ENCODE measurements around the gene STPG3.

Gene STPG3

GRCh38 chr9:137272241-137273094, 21.4 kb downstream of the STPG3 start:
- Histone ChIP-seq H2AFZ (ENCODE audit: low read length) (no peak overlapping the region), H3F3A (ENCODE audit: insufficient read depth, low read length) (no peaks in the 10 kb centered on the region), H3K4me1 (ENCODE audit: insufficient read depth, low read length, severe bottlenecking) (peaks cover 75% of the 10 kb centered on the region), H3K27me3 (ENCODE audit: insufficient read depth, low read length) (no peaks in the 10 kb centered on the region), H3K4me3 (ENCODE audit: low read depth, low read length, poor library complexity, severe bottlenecking) (no peak overlapping the region), H4K20me1 (ENCODE audit: insufficient read depth, low read length) (no peaks in the 10 kb centered on the region), H3K4me2 (ENCODE audit: low read length) (no peak overlapping the region), H3K36me3 (ENCODE audit: insufficient read depth, low read length) (peaks cover 39% of the 10 kb centered on the region), H3K9ac (ENCODE audit: low read length) (no peak overlapping the region), H3K27ac (ENCODE audit: low read depth, low read length, poor library complexity, severe bottlenecking) (no peak overlapping the region), H3K9me2 (ENCODE audit: low read depth, low read length) (no peaks in the 10 kb centered on the region), H3K9me3 (ENCODE audit: low read length) (no peaks in the 10 kb centered on the region), H3K79me2 (ENCODE audit: insufficient read depth, low read length) (no peaks in the 10 kb centered on the region)
- no peak for TF ChIP-seq CTCF (IDR thresholded peaks at IDR 0.05; ENCODE audit: low read length)
- TF ChIP-seq EZH2 (IDR thresholded peaks at IDR 0.05; ENCODE audit: borderline replicate concordance, low read length) = no peak

- H3K9me2 ChIP-seq (ENCODE audit: low read depth, low read length) = no peaks in the 10 kb centered on the region
- TF ChIP-seq CTCF (IDR thresholded peaks at IDR 0.05; ENCODE audit: low read length) = no peak
- no peak for TF ChIP-seq EZH2 (IDR thresholded peaks at IDR 0.05; ENCODE audit: borderline replicate concordance, low read length)
- H2AFZ ChIP-seq (ENCODE audit: low read length) = no peak overlapping the region
- no peaks in the 10 kb centered on the region for H3F3A ChIP-seq (ENCODE audit: insufficient read depth, low read length)
- H3K36me3 ChIP-seq (ENCODE audit: insufficient read depth, low read length) = peaks cover 34% of the 10 kb centered on the region
- no peaks in the 10 kb centered on the region for H4K20me1 ChIP-seq (ENCODE audit: insufficient read depth, low read length)
- H3K4me1 ChIP-seq (ENCODE audit: insufficient read depth, low read length, severe bottlenecking) = peaks cover 75% of the 10 kb centered on the region
- no peak overlapping the region for H3K4me3 ChIP-seq (ENCODE audit: low read depth, low read length, poor library complexity, severe bottlenecking)
- H3K27me3 ChIP-seq (ENCODE audit: insufficient read depth, low read length) = no peaks in the 10 kb centered on the region
- H3K79me2 ChIP-seq (ENCODE audit: insufficient read depth, low read length) = no peaks in the 10 kb centered on the region
- H3K9ac ChIP-seq (ENCODE audit: low read length) = no peak overlapping the region
- H3K4me2 ChIP-seq (ENCODE audit: low read length) = no peak overlapping the region
- no peaks in the 10 kb centered on the region for H3K9me3 ChIP-seq (ENCODE audit: low read length)
- H3K27ac ChIP-seq (ENCODE audit: low read depth, low read length, poor library complexity, severe bottlenecking) = no peak overlapping the region
These were observed 22.0 kb downstream of the STPG3 start for GRCh38 chr9:137273095-137273490.

- Histone ChIP-seq H3K27ac (ENCODE audit: low read depth, low read length, poor library complexity, severe bottlenecking) (peak overlapping the region; percentile 83), H4K20me1 (ENCODE audit: insufficient read depth, low read length) (no peaks in the 10 kb centered on the region), H3K4me2 (ENCODE audit: low read length) (peak overlapping the region; percentile 16; the same call in 1 of the 2 replicates), H2AFZ (ENCODE audit: low read length) (no peak overlapping the region), H3F3A (ENCODE audit: insufficient read depth, low read length) (no peaks in the 10 kb centered on the region), H3K9me2 (ENCODE audit: low read depth, low read length) (no peaks in the 10 kb centered on the region), H3K27me3 (ENCODE audit: insufficient read depth, low read length) (no peaks in the 10 kb centered on the region), H3K79me2 (ENCODE audit: insufficient read depth, low read length) (no peaks in the 10 kb centered on the region), H3K4me1 (ENCODE audit: insufficient read depth, low read length, severe bottlenecking) (peaks cover 72% of the 10 kb centered on the region), H3K36me3 (ENCODE audit: insufficient read depth, low read length) (peaks cover 30% of the 10 kb centered on the region), H3K9me3 (ENCODE audit: low read length) (no peaks in the 10 kb centered on the region), H3K9ac (ENCODE audit: low read length) (peak overlapping the region; percentile 12; the same call in 1 of the 2 replicates), H3K4me3 (ENCODE audit: low read depth, low read length, poor library complexity, severe bottlenecking) (no peak overlapping the region)
- TF ChIP-seq EZH2 (IDR thresholded peaks at IDR 0.05; ENCODE audit: borderline replicate concordance, low read length) = no peak
- no peak for TF ChIP-seq CTCF (IDR thresholded peaks at IDR 0.05; ENCODE audit: low read length)
These were observed 22.7 kb downstream of the STPG3 start for GRCh38 chr9:137273611-137274320.

Measured in OCI-LY1 (cell line).